ENCODE data around the gene FAM168A. TPM values are rescaled to one million over a fixed set of nuclear protein-coding genes. Genes with fewer than 3 reads are reported as not detected.

The FAM168A gene
- total and polyA plus RNA-seq, 10 of the 15 experiments (the other 5 are each of a cell fraction or from before 2014, with no cell fraction given): 1.7 to 20.0 (median 10.0) TPM

GRCh38 chr11:73406131-73406530 lies 191.8 kb downstream of the FAM168A start:
- Histone ChIP-seq H3K27ac (ENCODE audit: control insufficient read depth, insufficient read depth) (no peak overlapping the region), H4K20me1 (ENCODE audit: control insufficient read depth, insufficient read depth) (no peaks in the 10 kb centered on the region), H3K4me2 (ENCODE audit: control insufficient read depth, insufficient read depth) (no peak overlapping the region), H3K79me2 (ENCODE audit: control insufficient read depth, insufficient read depth, low read length) (no peaks in the 10 kb centered on the region), H3K36me3 (ENCODE audit: control insufficient read depth in 2 of 2, insufficient read depth in 2 of 2, low read length in 1 of 2) (peaks cover 9 to 21% of the 10 kb centered on the region in 2 experiments), H3K9me3 (replicated peaks; ENCODE audit: control insufficient read depth, insufficient read depth, low read length) (no peaks in the 10 kb centered on the region), H3K4me1 (ENCODE audit: control insufficient read depth, insufficient read depth, low read length) (no peaks in the 10 kb centered on the region), H3K9ac (ENCODE audit: control insufficient read depth, insufficient read depth, low read length) (no peak overlapping the region), H3K4me3 (no peak overlapping the region), H2AFZ (ENCODE audit: control insufficient read depth, low read depth, low read length) (no peak overlapping the region), H3K27me3 (replicated peaks in 1 of 2; ENCODE audit: control insufficient read depth in 2 of 2, insufficient read depth in 2 of 2, low read length in 1 of 2) (no peaks in the 10 kb centered on the region)
- BruUV-seq (replicated peaks): no TSS peak
- SMC1A ChIA-PET (ENCODE audit: uncharacterized antibody, unreplicated experiment): interaction anchor here (1.1 to 2.0 kb wide), 2 partner anchors 9 to 74 kb away, joined by 3 to 7 read pairs; no protein-coding TSS in a partner anchor
- 83% methylated on average over 1 of the region's 1 CpG for WGBS (ENCODE audit: insufficient coverage, insufficient replicate concordance, low lambda C conversion rate, missing lambda C conversion rate)
- no peak for ATAC-seq
- intact Hi-C loops (cut with micrococcal nuclease; ENCODE audit: unreplicated experiment): no loop called here
- in situ Hi-C loops (cut with MboI): no loop called here
- no peak for FAIRE-seq
- RAD21 ChIA-PET (ENCODE audit: unreplicated experiment): interaction anchor here (1.4 kb wide), 1 partner anchor 164 kb away, joined by 3 read pairs; no protein-coding TSS in a partner anchor
- POLR2A ChIA-PET: no interaction called here
- CTCF ChIA-PET: interaction anchor here (1.1 to 2.9 kb wide), 3 partner anchors 9 to 255 kb away, joined by 3 to 25 read pairs (median 5); no protein-coding TSS in a partner anchor
- no peak for DNase-seq (ENCODE audit: low read depth, low spot score)
- no peak for TF ChIP-seq JUNB (IDR thresholded peaks at IDR 0.05)
- TF ChIP-seq DPF2 (IDR thresholded peaks at IDR 0.05): no peak
- TF ChIP-seq KLF5 (IDR thresholded peaks at IDR 0.05; ENCODE audit: partially characterized antibody): no peak
- TF ChIP-seq MEF2B (IDR thresholded peaks at IDR 0.05; ENCODE audit: partially characterized antibody, poor library complexity, severe bottlenecking): no peak
- TF ChIP-seq ZNF687 (IDR thresholded peaks at IDR 0.05): no peak
- TF ChIP-seq NFYA (IDR thresholded peaks at IDR 0.05; ENCODE audit: borderline replicate concordance, low read depth, low read length): no peak
- no peak for TF ChIP-seq ZZZ3 (IDR thresholded peaks at IDR 0.05; ENCODE audit: control insufficient read depth, insufficient read length, low read depth)
- TF ChIP-seq E2F8 (IDR thresholded peaks at IDR 0.05; ENCODE audit: low read depth, partially characterized antibody): no peak
- no peak for TF ChIP-seq KAT2A (conservative IDR thresholded peaks at IDR 0.05; ENCODE audit: control insufficient read depth, low read depth, low read length)
- no peak for TF ChIP-seq MTA2 (IDR thresholded peaks at IDR 0.05; ENCODE audit: low read depth)
- no peak for TF ChIP-seq ZNF384 (IDR thresholded peaks at IDR 0.05; ENCODE audit: borderline replicate concordance, low read depth, low read length)
- TF ChIP-seq ZBTB33 (IDR thresholded peaks at IDR 0.05): no peak
- no peak for TF ChIP-seq TCF7 (IDR thresholded peaks at IDR 0.05; ENCODE audit: borderline replicate concordance)
- TF ChIP-seq RAD21 (IDR thresholded peaks at IDR 0.05; ENCODE audit: insufficient read depth, low read depth, low read length): no peak
